ENCODE results near the gene AHSG. TPM values are rescaled to one million over a fixed set of nuclear protein-coding genes. Genes with fewer than 3 reads are reported as not detected.
A peak's percentile ranks its signal among the peaks of the same experiment; 100 is the strongest.
"Not testable (repeated sequence)": the region's sequence is repeated elsewhere in the genome, so short reads cannot be mapped to it uniquely, and the experiment has no call there.

AHSG gene
- total RNA-seq, 1 experiment from 2014 or later: not detected

- DNase-seq (ENCODE audit: low read depth in 1 of 2, low spot score in 2 of 2): no peak
- peaks cover 74% of the 10 kb centered on the region for H3K36me3 ChIP-seq
- no peaks in the 10 kb centered on the region; the same call in 1 of the 2 replicates for H3K4me1 ChIP-seq (replicated peaks)
Observed at GRCh38 chr3:186583831-186584230, 29.0 kb upstream of the AHSG start.

GRCh38 chr3:186586245-186586644 is 26.6 kb upstream of the AHSG start:
- H3K36me3 ChIP-seq: peaks cover 51% of the 10 kb centered on the region
- not testable (repeated sequence) for H3K27me3 ChIP-seq (replicated peaks); H3K4me1 ChIP-seq (replicated peaks); H3K4me3 ChIP-seq; H3K27ac ChIP-seq; DNase-seq (ENCODE audit: low read depth in 1 of 2, low spot score in 2 of 2); H3K9me3 ChIP-seq (replicated peaks)

More at GRCh38 chr3:186583831-186584230, 29.0 kb upstream of the AHSG start:
- Histone ChIP-seq H3K27ac (no peak overlapping the region), H3K9me3 (replicated peaks) (no peaks in the 10 kb centered on the region), H3K4me3 (no peak overlapping the region), H3K27me3 (replicated peaks) (no peaks in the 10 kb centered on the region)

- H3K9me3 ChIP-seq (replicated peaks): no peaks in the 10 kb centered on the region
- no peak for DNase-seq (ENCODE audit: low read depth in 1 of 2, low spot score in 2 of 2)
- H3K4me3 ChIP-seq: no peak overlapping the region
- peaks cover 42% of the 10 kb centered on the region for H3K36me3 ChIP-seq
- no peaks in the 10 kb centered on the region; the same call in 1 of the 2 replicates for H3K4me1 ChIP-seq (replicated peaks)
- H3K27me3 ChIP-seq (replicated peaks): no peaks in the 10 kb centered on the region
- no peak overlapping the region for H3K27ac ChIP-seq
Observed at GRCh38 chr3:186587183-186587582, 25.7 kb upstream of the AHSG start.

GRCh38 chr3:186588632-186589031 is 24.2 kb upstream of the AHSG start:
- Histone ChIP-seq H3K27me3 (replicated peaks) (no peaks in the 10 kb centered on the region), H3K27ac (no peak overlapping the region), H3K4me1 (replicated peaks) (no peaks in the 10 kb centered on the region; the same call in 1 of the 2 replicates), H3K9me3 (replicated peaks) (no peaks in the 10 kb centered on the region), H3K36me3 (peaks cover 28% of the 10 kb centered on the region), H3K4me3 (no peak overlapping the region)
- DNase-seq (ENCODE audit: low read depth in 1 of 2, low spot score in 2 of 2): no peak

GRCh38 chr3:186589121-186589520 is 23.7 kb upstream of the AHSG start:
- H3K4me3 ChIP-seq: no peak overlapping the region
- H3K36me3 ChIP-seq: peaks cover 23% of the 10 kb centered on the region
- H3K27ac ChIP-seq: no peak overlapping the region
- no peaks in the 10 kb centered on the region; the same call in 1 of the 2 replicates for H3K4me1 ChIP-seq (replicated peaks)
- no peaks in the 10 kb centered on the region for H3K27me3 ChIP-seq (replicated peaks)
- no peaks in the 10 kb centered on the region for H3K9me3 ChIP-seq (replicated peaks)
- no peak for DNase-seq (ENCODE audit: low read depth in 1 of 2, low spot score in 2 of 2)

GRCh38 chr3:186589856-186590579 is 22.8 kb upstream of the AHSG start:
- Histone ChIP-seq H3K4me1 (replicated peaks) (no peaks in the 10 kb centered on the region), H3K9me3 (replicated peaks) (no peaks in the 10 kb centered on the region), H3K36me3 (peaks cover 14% of the 10 kb centered on the region), H3K27me3 (replicated peaks) (no peaks in the 10 kb centered on the region), H3K4me3 (no peak overlapping the region), H3K27ac (no peak overlapping the region)
- no peak for DNase-seq (ENCODE audit: low read depth in 1 of 2, low spot score in 2 of 2)

- no peak overlapping the region for H3K4me3 ChIP-seq
- no peaks in the 10 kb centered on the region for H3K27me3 ChIP-seq (replicated peaks)
- no peaks in the 10 kb centered on the region for H3K9me3 ChIP-seq (replicated peaks)
- peaks cover 6% of the 10 kb centered on the region for H3K36me3 ChIP-seq
- no peak overlapping the region for H3K27ac ChIP-seq
- DNase-seq (ENCODE audit: low read depth in 1 of 2, low spot score in 2 of 2): no peak
- no peaks in the 10 kb centered on the region for H3K4me1 ChIP-seq (replicated peaks)
Observed at GRCh38 chr3:186590580-186591295, 22.1 kb upstream of the AHSG start.

- DNase-seq (ENCODE audit: low read depth in 1 of 2, low spot score in 2 of 2): no peak
- H3K27ac ChIP-seq: no peak overlapping the region
- no peaks in the 10 kb centered on the region for H3K27me3 ChIP-seq (replicated peaks)
- no peaks in the 10 kb centered on the region for H3K4me1 ChIP-seq (replicated peaks)
- H3K4me3 ChIP-seq: no peak overlapping the region
- H3K36me3 ChIP-seq: no peaks in the 10 kb centered on the region
- H3K9me3 ChIP-seq (replicated peaks): no peaks in the 10 kb centered on the region
Observed at GRCh38 chr3:186592682-186593081, 20.2 kb upstream of the AHSG start.

GRCh38 chr3:186593862-186594261 is 19.0 kb upstream of the AHSG start:
- Histone ChIP-seq H3K27me3 (replicated peaks) (no peaks in the 10 kb centered on the region), H3K4me3 (no peak overlapping the region), H3K36me3 (no peaks in the 10 kb centered on the region), H3K9me3 (replicated peaks) (no peaks in the 10 kb centered on the region), H3K4me1 (replicated peaks) (no peaks in the 10 kb centered on the region), H3K27ac (no peak overlapping the region)
- no peak for DNase-seq (ENCODE audit: low read depth in 1 of 2, low spot score in 2 of 2)

- H3K9me3 ChIP-seq (replicated peaks): no peaks in the 10 kb centered on the region
- DNase-seq (ENCODE audit: low read depth in 1 of 2, low spot score in 2 of 2): no peak
- no peaks in the 10 kb centered on the region for H3K36me3 ChIP-seq
- no peak overlapping the region for H3K4me3 ChIP-seq
- no peaks in the 10 kb centered on the region for H3K4me1 ChIP-seq (replicated peaks)
- H3K27me3 ChIP-seq (replicated peaks): no peaks in the 10 kb centered on the region
- H3K27ac ChIP-seq: no peak overlapping the region
Observed at GRCh38 chr3:186594591-186595113, 18.2 kb upstream of the AHSG start.

GRCh38 chr3:186596568-186597287 is 16.1 kb upstream of the AHSG start:
- no peak for DNase-seq (ENCODE audit: low read depth in 1 of 2, low spot score in 2 of 2)
- Histone ChIP-seq H3K4me3 (no peak overlapping the region), H3K27me3 (replicated peaks) (no peaks in the 10 kb centered on the region), H3K4me1 (replicated peaks) (no peaks in the 10 kb centered on the region), H3K9me3 (replicated peaks) (no peaks in the 10 kb centered on the region), H3K36me3 (no peaks in the 10 kb centered on the region), H3K27ac (no peak overlapping the region)

GRCh38 chr3:186598108-186598784 is 14.6 kb upstream of the AHSG start:
- H3K36me3 ChIP-seq: no peaks in the 10 kb centered on the region
- no peak overlapping the region for H3K4me3 ChIP-seq
- H3K27ac ChIP-seq: no peak overlapping the region
- H3K27me3 ChIP-seq (replicated peaks): no peaks in the 10 kb centered on the region
- H3K4me1 ChIP-seq (replicated peaks): no peaks in the 10 kb centered on the region
- H3K9me3 ChIP-seq (replicated peaks): no peaks in the 10 kb centered on the region
- DNase-seq (ENCODE audit: low read depth in 1 of 2, low spot score in 2 of 2): peak in 1 of 2 experiments; percentile 14

- Histone ChIP-seq H3K27me3 (replicated peaks) (no peaks in the 10 kb centered on the region), H3K4me3 (no peak overlapping the region), H3K4me1 (replicated peaks) (no peaks in the 10 kb centered on the region), H3K9me3 (replicated peaks) (no peaks in the 10 kb centered on the region), H3K27ac (no peak overlapping the region), H3K36me3 (no peaks in the 10 kb centered on the region)
- DNase-seq (ENCODE audit: low read depth in 1 of 2, low spot score in 2 of 2): no peak
Observed at GRCh38 chr3:186598794-186599141, 14.1 kb upstream of the AHSG start.

All from SJSA1 (cell line).